Mesangial cell (primary cell): Measurements from ENCODE around the gene OR4C6. TPM values are rescaled to one million over a fixed set of nuclear protein-coding genes. Genes with fewer than 3 reads are reported as not detected.

ENCODE experiments used
- total RNA-seq: library from RNA; depleted of rRNA; stranded (reverse); fragments of >200 nt; gene quantifications from 2 replicates; pipeline ENCODE4 v1.2.3, GENCODE V29; 2015

Gene OR4C6
- not detected in 2 replicates for total RNA-seq

GRCh38 chr11:55661901-55662300 lies at the start of gene OR4C6:
TSS of gene OR4C6 (plus strand) at chr11:55662201. CDS start at chr11:55665167, 2,966 bp downstream.

GRCh38 chr11:55634813-55635212 lies 27.2 kb upstream of the OR4C6 start, which contains the start of gene OR4P4:
TSS of gene OR4P4 (plus strand) at chr11:55635113.

DNA sequence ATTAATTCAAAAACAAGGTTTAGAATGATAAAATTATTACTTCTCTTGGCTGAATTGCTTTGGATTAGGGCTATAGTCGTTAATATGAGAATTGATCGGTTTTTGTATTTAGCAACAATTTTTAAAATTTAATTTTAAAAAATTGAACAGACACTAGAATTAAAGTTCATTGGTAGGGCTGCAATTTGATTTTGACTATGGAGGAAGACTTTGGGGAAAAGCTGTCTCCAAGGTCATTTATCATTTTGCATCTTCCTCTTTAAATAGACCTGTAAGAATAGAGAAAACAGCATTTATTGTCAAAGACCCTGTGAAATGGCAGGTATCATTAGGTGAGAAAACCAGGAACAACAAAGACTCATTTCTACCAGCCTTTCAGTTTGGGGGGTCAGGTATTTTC lies 14.0 kb upstream of the OR4C6 start, which contains the start of gene OR4S2:
OR4S2 (plus strand) TSS at position 301 of the 400 bp plus-strand sequence. CDS start 2,577 bp downstream, outside the sequence.

Other genes with a start within 250 kb of the OR4C6 start
- not detected in 2 replicates for gene OR4C15, start 107.7 kb upstream of the OR4C6 start, total RNA-seq
- gene OR4C16, start 90.1 kb upstream of the OR4C6 start, total RNA-seq, result not detected in 2 replicates
- gene OR4C11, start 54.6 kb upstream of the OR4C6 start, total RNA-seq, result not detected in 2 replicates
- gene OR4P4, start 27.1 kb upstream of the OR4C6 start, total RNA-seq, result not detected in 2 replicates
- not detected in 2 replicates for gene OR4S2, start 13.9 kb upstream of the OR4C6 start, total RNA-seq
- not detected in 2 replicates for gene OR5D13, start 111.2 kb downstream of the OR4C6 start, total RNA-seq
- gene OR5D14, start 133.4 kb downstream of the OR4C6 start, total RNA-seq, result not detected in 2 replicates
- gene OR5L1, start 149.2 kb downstream of the OR4C6 start, total RNA-seq, result not detected in 2 replicates
- not detected in 2 replicates for gene OR5D18, start 157.4 kb downstream of the OR4C6 start, total RNA-seq
- not detected in 2 replicates for gene OR5L2, start 165.0 kb downstream of the OR4C6 start, total RNA-seq
- gene OR5D16, start 176.6 kb downstream of the OR4C6 start, total RNA-seq, result not detected in 2 replicates
- not detected in 2 replicates for gene TRIM51, start 221.1 kb downstream of the OR4C6 start, total RNA-seq